Measurements from ENCODE around the gene NT5E.
"Not testable (repeated sequence)": the region's sequence is repeated elsewhere in the genome, so short reads cannot be mapped to it uniquely, and the experiment has no call there.

NT5E gene

GRCh38 chr6:85403331-85404015, 46.4 kb upstream of the NT5E start:
- no peaks in the 10 kb centered on the region for H3K27me3 Mint-ChIP-seq (ENCODE audit: low read depth)
- H3K27ac Mint-ChIP-seq, result peak overlapping the region; percentile 21 to 94 (median 55)
- H3K36me3 Mint-ChIP-seq (ENCODE audit: low read depth), result no peaks in the 10 kb centered on the region
- TF ChIP-seq CTCF (IDR thresholded peaks at IDR 0.05; ENCODE audit: unreplicated experiment in 3 of 3), result no peak
- no peaks in the 10 kb centered on the region for H3K9me3 Mint-ChIP-seq
- no peak overlapping the region for H3K4me3 Mint-ChIP-seq
- H3K4me1 Mint-ChIP-seq, result peaks cover 8% of the 10 kb centered on the region

GRCh38 chr6:85404016-85404563, 45.8 kb upstream of the NT5E start:
- peak overlapping the region; percentile 89 to 98 (median 94) for H3K27ac Mint-ChIP-seq
- H3K36me3 Mint-ChIP-seq (ENCODE audit: low read depth); H3K9me3 Mint-ChIP-seq; H3K4me1 Mint-ChIP-seq; H3K4me3 Mint-ChIP-seq; H3K27me3 Mint-ChIP-seq (ENCODE audit: low read depth): not testable (repeated sequence)

GRCh38 chr6:85404564-85405174, 45.2 kb upstream of the NT5E start:
- H3K9me3 Mint-ChIP-seq, result no peaks in the 10 kb centered on the region
- H3K4me1 Mint-ChIP-seq, result peaks cover 8% of the 10 kb centered on the region
- no peak overlapping the region for H3K4me3 Mint-ChIP-seq
- no peaks in the 10 kb centered on the region for H3K27me3 Mint-ChIP-seq (ENCODE audit: low read depth)
- no peaks in the 10 kb centered on the region for H3K36me3 Mint-ChIP-seq (ENCODE audit: low read depth)
- no peak for TF ChIP-seq CTCF (IDR thresholded peaks at IDR 0.05; ENCODE audit: unreplicated experiment in 3 of 3)
- H3K27ac Mint-ChIP-seq, result peak overlapping the region; percentile 89 to 98 (median 94)

GRCh38 chr6:85405175-85405852, 44.6 kb upstream of the NT5E start:
- no peaks in the 10 kb centered on the region for H3K36me3 Mint-ChIP-seq (ENCODE audit: low read depth)
- H3K27me3 Mint-ChIP-seq (ENCODE audit: low read depth), result no peaks in the 10 kb centered on the region
- no peak for TF ChIP-seq CTCF (IDR thresholded peaks at IDR 0.05; ENCODE audit: unreplicated experiment in 3 of 3)
- H3K4me3 Mint-ChIP-seq, result no peak overlapping the region
- H3K9me3 Mint-ChIP-seq, result no peaks in the 10 kb centered on the region
- peaks cover 8% of the 10 kb centered on the region for H3K4me1 Mint-ChIP-seq
- H3K27ac Mint-ChIP-seq, result peak overlapping the region; percentile 89 to 98 (median 94)

- Mint-ChIP-seq H3K27ac (peak overlapping the region; percentile 89 to 98 (median 94)), H3K4me1 (peaks cover 8% of the 10 kb centered on the region), H3K9me3 (no peaks in the 10 kb centered on the region), H3K36me3 (ENCODE audit: low read depth) (no peaks in the 10 kb centered on the region), H3K4me3 (no peak overlapping the region), H3K27me3 (ENCODE audit: low read depth) (no peaks in the 10 kb centered on the region)
- no peak for TF ChIP-seq CTCF (IDR thresholded peaks at IDR 0.05; ENCODE audit: unreplicated experiment in 3 of 3)
These were observed 44.1 kb upstream of the NT5E start for GRCh38 chr6:85405853-85406198.

GRCh38 chr6:85406641-85407075, 43.2 kb upstream of the NT5E start:
- no peak overlapping the region for H3K27ac Mint-ChIP-seq
- no peak overlapping the region for H3K4me3 Mint-ChIP-seq
- no peaks in the 10 kb centered on the region for H3K27me3 Mint-ChIP-seq (ENCODE audit: low read depth)
- H3K9me3 Mint-ChIP-seq, result no peaks in the 10 kb centered on the region
- peaks cover 8% of the 10 kb centered on the region for H3K4me1 Mint-ChIP-seq
- no peak for TF ChIP-seq CTCF (IDR thresholded peaks at IDR 0.05; ENCODE audit: unreplicated experiment in 3 of 3)
- no peaks in the 10 kb centered on the region for H3K36me3 Mint-ChIP-seq (ENCODE audit: low read depth)

Measured in nephron (organoid).